ENCODE data around the gene TMTC4.

The TMTC4 gene

GRCh38 chr13:100674872-100675660, 471 bp upstream of the TMTC4 start (continued):
- TF ChIP-seq ZNF660 (tag by site-specific recombination; IDR thresholded peaks at IDR 0.05) (no peak), ZNF146 (tag by site-specific recombination; IDR thresholded peaks at IDR 0.05) (no peak), ZNF518A (tag by site-specific recombination; conservative IDR thresholded peaks at IDR 0.05; ENCODE audit: low read depth) (no peak), ZNF707 (tag by site-specific recombination; IDR thresholded peaks at IDR 0.05) (no peak), ZNF362 (tag by site-specific recombination; IDR thresholded peaks at IDR 0.05) (no peak), KLF9 (tag by site-specific recombination; IDR thresholded peaks at IDR 0.05; ENCODE audit: low read depth) (peak; percentile 88), KLF8 (tag by site-specific recombination; IDR thresholded peaks at IDR 0.05) (peak; percentile 79; the same call in 1 of the 2 replicates), ZNF394 (tag by site-specific recombination; IDR thresholded peaks at IDR 0.05; ENCODE audit: borderline replicate concordance) (no peak), ZNF341 (tag by site-specific recombination; IDR thresholded peaks at IDR 0.05; ENCODE audit: low read depth) (peak; percentile 74), REPIN1 (tag by site-specific recombination; IDR thresholded peaks at IDR 0.05; ENCODE audit: low read depth) (no peak), ZNF621 (tag by site-specific recombination; IDR thresholded peaks at IDR 0.05) (no peak), HOXD13 (CRISPR knock-in tag; IDR thresholded peaks at IDR 0.05; ENCODE audit: borderline replicate concordance) (no peak), ZNF658 (tag by site-specific recombination; IDR thresholded peaks at IDR 0.05) (no peak), ZFP41 (tag by site-specific recombination; IDR thresholded peaks at IDR 0.05; ENCODE audit: borderline replicate concordance) (no peak), MZF1 (tag by site-specific recombination; IDR thresholded peaks at IDR 0.05; ENCODE audit: borderline replicate concordance) (no peak), ZNF398 (tag by site-specific recombination; IDR thresholded peaks at IDR 0.05) (0 out of 2 replicates have a peak, but pooled peaks have one; percentile 13), ZBTB48 (tag by site-specific recombination; IDR thresholded peaks at IDR 0.05) (no peak), ZNF639 (tag by site-specific recombination; IDR thresholded peaks at IDR 0.05) (no peak), ZNF449 (tag by site-specific recombination; IDR thresholded peaks at IDR 0.05) (no peak), ZNF292 (tag by site-specific recombination; IDR thresholded peaks at IDR 0.05; ENCODE audit: borderline replicate concordance, low read depth) (no peak), ZFP37 (tag by site-specific recombination; IDR thresholded peaks at IDR 0.05) (0 out of 2 replicates have a peak, but pooled peaks have one; percentile 36)
